GM18511 (cell line): ENCODE measurements around the gene NIF3L1.

Experiments
- ATAC-seq: cut with Tn5 transposase; IDR thresholded peaks from one replicate; pipeline ENCODE4 v1.9.1; 2021; ENCODE audit warnings: mild to moderate bottlenecking, moderate library complexity; ENCODE audit not compliant: unreplicated experiment

NIF3L1 gene, protein sequence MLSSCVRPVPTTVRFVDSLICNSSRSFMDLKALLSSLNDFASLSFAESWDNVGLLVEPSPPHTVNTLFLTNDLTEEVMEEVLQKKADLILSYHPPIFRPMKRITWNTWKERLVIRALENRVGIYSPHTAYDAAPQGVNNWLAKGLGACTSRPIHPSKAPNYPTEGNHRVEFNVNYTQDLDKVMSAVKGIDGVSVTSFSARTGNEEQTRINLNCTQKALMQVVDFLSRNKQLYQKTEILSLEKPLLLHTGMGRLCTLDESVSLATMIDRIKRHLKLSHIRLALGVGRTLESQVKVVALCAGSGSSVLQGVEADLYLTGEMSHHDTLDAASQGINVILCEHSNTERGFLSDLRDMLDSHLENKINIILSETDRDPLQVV

DNA sequence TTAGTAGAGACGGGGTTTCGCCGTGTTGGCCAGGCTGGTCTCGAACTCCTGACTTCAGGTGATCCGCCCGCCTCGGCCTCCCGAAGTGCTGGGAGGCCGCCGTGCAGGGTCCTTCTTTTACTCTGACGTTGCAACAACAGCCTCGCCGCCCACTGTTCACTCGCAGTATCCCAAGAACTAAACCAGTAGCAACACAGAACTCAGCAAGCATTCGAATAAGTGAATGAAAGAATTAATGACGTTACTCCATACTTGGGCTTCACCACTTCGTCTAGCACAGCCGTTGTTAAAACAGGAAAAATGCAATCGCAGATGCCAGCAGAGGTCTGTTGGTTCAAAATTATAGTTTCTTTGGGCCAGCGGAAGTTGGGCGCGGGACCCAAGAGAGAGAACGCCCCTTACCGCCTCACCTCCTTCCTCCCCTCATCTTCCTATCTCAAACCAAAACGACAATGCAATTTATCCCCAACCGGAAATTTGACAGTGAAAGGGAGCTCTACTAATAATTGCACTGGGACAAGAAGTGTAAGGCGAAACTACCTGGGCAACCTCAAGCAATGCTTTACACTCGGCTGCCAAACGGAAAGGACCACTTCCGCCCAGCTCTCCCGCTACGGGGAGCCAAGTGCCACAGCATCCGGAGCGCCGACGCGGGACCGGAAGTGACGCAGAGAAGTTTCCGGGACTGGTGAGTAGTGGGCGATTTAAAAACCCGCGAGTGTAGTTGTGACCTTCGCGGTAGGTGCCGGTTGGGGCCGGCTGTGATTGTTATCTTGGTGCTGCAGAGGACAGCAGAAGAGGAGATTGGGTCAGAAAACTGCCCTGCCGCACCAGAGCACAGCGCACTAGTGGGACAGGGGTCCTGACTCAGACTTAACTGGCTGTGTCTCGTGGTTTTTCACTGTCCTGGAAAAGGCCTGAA lies at the start of gene NIF3L1, which contains the start of gene PPIL3:
Gene NIF3L1, plus strand, starts transcription at position 668 of the 922 bp plus-strand sequence. CDS start 2,573 bp downstream, outside the sequence.
Gene PPIL3, minus strand, starts transcription at position 374 of the 922 bp plus-strand sequence. CDS start 1,462 bp downstream, outside the sequence.
- ATAC-seq, result peak; percentile 89

DNA sequence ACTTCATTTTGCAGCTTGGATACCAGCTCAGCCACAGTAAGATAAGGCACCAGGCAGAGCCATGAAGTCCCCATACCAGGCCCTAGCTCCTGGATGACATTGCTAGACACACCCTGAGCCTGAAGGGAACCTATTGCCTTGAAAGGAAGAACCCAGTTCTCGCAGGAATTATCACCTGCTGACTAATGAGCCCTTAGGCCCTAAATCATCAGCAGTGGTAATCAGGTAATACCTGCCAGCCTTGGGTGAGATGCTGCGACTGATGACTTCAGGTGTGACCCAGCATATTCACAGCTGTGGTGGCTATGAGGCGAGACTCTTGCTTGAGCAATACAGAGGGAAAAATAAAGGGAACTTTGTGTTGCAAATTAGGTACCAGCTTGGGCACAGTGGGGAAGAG lies 49.7 kb upstream of the NIF3L1 start:
- no peak for ATAC-seq

DNA sequence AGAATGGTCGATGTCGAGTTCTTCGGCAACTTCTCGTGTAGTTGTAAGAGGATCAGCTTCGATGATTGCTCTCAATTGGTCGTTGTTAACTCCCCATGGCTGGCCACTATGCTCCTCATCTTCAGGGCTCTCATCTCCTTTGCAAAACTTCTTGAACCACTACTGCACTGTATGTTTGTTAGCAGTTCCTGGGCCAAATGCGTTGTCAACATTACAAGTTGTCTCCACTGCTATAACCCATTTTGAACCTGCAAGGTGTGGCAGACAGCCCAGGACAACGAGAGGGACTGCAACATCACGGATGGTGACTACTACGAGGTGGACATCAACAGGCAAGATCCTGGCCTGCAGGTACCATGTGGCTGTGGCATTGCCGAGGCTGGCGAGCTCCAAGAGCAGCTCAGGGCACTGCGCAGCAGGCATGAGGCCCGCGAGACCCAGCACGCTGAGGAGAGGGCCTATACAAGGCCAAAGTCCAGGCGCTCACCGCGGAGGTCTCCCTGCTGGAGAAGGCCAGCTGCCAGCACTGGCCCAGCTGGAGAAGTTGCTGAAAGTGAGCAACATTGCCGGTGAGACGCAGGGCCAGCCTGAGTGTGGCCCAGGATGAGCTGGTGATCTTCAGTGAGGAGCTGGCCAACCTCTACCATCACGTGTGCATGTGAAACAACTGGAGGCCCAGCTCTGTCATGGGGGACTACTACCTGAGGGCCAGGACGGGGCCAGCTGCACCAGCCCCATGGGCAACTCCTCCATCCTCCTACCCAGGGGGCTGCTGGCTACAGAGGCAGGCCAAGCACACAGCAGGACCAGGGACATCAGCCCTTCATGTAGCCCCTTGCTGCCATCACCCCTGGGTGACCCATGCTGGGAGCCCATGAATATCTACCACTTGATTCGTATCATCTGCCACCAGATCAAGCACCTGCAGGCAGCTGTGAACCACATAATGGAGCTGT lies 44.9 kb upstream of the NIF3L1 start:
- ATAC-seq, result no peak

DNA sequence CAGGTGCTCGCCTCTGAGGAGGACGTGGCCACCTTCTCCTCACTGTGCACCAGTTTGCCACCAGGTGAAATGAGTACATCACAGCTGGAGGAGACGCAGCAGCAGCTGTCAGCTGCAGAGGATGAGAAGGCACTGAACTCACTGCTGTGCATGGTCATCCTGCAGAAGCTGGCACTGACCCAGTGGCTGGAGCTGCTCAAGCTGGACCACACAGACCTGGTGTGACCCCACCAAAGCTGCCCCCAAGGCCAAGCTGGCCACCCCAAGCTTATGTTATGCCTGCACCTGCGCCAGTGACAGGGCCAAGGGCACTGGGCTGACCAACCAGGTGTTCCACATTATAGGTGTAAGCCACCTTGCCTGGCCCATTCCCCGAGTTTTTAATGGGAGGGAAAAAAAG lies 44.0 kb upstream of the NIF3L1 start:
- no peak for ATAC-seq

DNA sequence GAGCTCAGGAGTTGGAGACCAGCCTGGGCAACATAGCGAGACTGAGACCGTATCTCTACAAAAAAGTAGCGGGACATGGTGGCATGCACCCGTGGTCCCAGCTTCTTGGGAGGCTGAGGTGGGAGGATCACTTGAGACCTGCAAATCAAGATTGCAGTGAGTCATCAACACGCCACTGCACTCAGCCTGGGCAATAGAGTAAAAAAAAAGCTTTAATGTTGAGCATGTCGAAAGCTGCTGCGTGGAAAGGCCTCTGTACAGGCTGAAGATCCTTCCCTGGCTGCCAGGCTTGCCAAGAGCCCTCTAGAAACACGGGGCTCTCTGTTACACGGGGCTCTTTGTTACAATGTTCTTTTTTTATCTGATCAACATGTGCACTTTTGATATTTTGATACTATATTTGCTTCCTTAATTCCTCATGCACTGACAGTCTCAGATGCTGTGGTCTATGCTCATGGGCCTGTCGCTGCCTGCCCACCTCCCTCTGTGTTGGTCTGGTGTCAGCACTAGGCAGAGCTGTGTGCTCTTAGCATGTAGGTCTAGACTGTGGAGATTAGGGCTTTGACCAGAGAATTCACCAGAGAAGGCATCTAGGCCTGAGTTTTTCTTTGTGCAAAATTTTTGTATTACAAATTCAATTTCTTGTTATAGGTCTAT lies 43.4 kb upstream of the NIF3L1 start:
- no peak for ATAC-seq

DNA sequence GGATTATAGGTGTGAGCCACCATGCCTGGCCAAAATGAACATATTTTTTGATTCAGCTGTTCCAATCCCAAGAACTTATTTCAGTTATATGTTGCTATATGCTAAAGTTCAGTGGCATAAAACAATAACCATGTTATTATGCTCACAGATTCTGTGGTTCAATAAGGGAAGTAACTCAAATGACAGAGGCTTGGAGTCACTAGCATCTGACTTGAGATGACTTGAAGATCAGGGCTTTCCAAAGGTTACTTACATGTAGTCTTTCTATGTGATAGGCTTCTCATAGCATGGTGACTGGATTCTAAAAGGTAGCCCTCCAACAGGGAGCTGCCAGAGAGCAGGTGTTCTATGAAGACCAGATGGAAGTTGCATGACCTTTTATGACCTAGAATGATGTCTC lies 41.9 kb upstream of the NIF3L1 start:
- ATAC-seq, result no peak

DNA sequence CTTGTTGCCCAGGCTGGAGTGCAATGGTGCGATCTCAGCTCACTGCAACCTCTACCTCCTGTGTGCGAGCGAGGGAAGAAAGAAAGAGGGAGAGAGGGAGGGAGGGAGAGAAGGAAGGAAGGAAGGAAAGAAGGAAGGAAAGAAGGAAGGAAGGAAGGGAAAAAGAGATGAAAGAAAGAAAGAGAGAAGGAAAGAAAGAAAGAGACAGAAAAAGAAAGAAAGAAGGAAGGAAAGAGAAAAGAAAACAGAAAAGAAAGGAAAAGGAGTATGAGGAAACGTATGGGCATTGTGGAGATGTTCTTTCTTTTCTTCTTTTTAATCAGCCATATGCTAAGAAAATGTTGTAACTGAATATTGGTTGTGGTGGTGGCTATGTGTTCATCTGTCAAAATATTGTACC lies 41.2 kb upstream of the NIF3L1 start:
- no peak for ATAC-seq

DNA sequence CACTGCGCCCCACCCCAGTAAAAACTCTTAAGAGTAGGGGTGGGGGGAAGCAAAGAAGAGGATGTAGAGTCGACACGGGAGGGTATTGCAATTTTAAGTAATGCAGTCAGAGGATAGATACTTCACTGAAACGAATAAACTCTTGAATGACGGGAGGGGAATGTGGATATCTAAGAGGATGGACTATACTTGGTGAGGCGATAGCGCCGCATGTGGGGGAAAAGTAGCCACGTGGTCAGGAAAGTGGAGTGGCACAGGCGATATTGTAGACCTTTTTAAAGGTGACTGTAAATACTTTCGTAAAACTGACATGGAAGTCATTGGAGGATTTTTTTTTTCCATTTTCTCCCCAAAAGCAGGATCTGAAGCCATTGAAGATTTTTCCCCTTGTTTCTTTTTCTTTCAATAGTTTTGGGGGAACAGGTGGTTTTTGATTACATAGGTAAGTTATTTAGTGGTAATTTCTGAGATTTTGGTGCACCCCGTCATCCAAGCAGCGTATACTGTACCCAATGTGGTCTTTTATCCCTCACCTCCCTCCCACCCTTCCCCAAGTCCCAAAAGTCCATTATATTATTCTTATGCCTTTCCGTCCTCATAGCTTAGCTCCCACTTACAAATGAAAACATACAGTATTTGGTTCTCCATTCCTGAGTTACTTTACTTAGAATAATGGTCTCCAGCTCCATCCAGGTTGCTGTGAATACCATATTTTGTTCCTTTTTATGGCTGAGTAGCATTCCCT lies 38.5 kb upstream of the NIF3L1 start:
- ATAC-seq, result no peak

DNA sequence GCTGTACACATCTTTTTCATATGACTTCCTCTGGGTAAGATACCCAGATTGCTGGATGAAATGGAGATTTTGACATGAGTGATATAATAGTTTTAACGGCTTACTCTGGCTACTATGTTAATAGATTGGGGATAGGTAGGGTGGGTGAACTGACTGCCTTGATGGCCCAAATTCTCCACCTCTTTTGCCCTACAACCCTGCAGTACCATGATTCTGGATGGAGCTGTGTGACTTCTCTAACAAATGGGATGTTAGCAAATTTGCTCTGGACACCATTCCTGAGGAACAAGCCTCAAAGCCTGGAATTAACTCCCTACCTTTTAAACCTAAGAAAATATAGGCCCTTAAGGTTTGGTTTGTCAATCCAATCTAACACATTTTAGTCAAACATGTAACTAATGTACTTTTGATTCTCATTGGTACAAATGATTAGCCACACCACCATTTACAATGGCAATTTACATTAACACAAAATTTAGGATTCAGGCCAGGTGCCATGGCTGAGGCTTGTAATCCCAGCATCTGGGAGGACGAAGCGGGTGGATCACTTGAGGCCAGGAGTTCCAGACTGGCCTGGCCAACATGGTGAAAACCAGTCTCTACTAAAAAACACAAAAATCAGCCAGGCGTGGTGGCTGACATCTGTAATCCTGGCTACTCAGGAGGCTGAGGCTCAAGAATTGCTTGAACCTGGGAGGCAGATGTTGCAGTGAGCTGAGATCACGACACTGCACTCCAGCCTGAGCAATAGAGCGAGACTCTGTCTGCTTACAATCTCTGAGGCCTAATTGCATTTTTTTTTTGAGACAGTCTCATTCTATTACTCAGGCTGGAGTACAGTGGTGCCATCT lies 37.5 kb upstream of the NIF3L1 start:
- no peak for ATAC-seq

DNA sequence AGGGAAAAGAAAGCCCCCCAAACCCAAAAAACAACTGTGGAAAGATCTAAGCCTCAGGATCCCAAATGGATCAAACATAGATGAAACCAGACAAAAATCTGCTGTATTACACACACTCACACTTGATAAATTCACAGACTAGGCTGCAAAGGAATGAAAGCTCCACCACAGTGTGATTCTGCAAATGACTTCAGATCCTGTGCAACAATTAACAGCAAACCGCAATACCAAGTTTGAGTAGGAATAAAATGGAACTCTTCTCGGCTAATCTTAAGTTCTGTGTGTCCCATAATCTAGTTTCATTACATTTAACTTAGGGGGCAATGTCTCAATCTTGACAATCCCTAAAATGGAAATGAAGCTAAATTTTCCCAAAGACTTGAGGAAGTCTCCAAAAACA lies 36.6 kb upstream of the NIF3L1 start:
- no peak for ATAC-seq

DNA sequence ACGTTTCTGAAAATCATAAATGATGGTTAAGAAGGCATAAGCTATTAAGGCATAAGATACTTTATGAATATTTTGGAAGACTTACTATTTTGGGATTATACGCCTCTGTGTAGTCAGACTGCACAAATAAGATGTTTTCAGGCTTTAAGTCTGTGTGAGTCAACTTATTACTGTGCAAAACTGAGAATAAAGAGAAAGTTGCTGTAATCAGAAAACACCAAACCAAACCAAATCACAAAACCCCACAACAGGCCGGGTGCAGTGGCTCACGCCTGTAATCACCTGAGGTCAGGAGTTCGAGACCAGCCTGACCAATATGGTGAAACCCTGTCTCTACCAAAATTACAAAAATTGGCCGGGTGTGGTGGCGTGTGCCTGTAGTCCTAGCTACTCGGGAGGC lies 32.4 kb upstream of the NIF3L1 start:
- ATAC-seq, result no peak

DNA sequence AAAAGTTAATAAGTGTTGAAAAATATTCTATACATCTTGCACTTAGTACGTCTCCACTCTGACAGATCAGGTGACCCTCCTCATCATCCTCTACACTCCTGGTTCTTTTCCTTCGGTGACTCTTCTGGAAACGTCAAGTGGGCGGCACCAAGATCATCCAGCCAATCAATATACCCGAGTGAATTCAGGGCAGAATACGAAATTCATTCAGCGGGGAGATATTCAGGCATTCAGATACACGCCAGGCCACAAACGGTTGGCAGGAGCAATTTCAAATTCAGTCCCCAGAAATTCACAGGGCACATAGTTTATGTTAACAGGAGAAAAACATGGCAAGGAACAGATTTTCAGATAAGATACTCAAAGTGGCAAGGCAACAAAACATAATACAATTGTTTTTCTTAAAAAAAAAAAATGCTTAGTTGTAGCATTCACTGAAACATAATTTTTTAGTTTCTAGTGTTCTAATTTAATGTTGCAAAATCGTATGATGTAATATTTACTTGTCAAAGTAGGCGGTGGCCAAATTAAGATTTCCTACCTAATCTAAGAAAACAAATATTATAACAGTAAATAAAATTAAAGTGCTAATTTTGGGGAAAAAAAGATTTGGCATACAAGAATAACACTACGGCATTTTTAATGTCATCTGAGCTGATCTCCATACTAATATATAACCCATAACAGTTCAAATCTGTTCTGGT lies 28.9 kb upstream of the NIF3L1 start:
- no peak for ATAC-seq

DNA sequence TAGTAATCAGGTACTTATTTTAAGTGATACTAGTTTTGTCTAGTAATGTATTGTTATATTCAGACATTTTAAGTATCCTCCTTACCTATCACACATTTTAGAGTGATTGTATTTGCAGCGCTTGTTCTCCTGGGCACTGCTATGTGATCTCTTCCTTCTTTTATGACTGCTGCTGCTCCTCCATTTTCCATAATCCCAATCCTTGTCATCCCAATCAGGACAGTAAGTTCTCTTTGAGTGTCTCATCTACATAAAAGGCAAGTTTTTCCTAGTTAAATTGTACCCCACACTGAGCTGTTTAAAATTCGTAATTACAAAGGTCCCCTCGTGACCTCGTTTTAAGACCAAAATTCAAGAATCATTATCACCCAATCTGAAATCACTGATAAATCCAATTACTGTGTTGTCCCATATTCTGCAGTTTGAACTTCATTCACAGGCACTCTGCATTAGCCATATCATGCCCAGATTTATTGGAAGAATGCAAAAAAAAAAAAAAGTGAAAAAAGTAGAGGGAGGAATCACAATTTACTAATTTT lies 27.5 kb upstream of the NIF3L1 start:
- no peak for ATAC-seq

DNA sequence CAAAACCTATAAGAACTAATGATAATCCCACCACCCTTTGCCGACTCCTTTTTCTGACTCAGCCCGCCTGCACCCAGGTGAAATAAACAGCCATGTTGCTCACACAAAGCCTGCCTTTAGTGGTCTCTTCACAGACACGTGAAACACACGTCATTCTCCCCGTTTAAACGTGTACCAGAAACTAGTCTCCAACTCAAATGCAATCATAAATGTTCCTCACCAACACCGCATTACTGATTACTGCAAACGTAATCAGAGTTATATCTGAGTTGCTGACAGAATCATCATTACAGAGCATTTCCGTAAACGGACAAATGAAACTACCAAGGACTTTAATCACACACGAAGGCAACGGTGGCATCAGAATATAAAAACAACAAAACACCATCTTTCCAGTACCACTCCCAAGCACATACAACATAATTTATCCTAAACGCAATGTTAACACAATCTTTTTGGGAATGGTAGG lies 26.6 kb upstream of the NIF3L1 start:
- ATAC-seq, result no peak

DNA sequence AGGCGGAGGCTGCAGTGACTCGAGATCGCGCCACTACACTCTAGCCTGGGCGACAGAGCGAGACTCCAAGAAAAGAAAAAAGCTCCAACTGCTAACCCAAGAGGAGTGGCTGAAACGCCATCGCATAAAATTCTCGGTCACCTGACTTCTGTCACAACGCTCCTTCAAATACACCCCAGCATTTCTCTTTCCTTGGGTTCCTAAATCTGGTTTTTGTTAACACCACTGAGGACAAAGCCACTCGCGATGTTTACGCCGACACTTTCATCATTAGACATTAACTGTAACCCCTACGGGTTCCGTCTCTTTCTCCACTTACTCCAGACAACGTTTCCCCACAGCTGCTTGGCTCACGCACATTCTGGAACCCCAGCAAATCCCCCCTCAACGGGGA lies 25.4 kb upstream of the NIF3L1 start:
- ATAC-seq, result peak; percentile 23

DNA sequence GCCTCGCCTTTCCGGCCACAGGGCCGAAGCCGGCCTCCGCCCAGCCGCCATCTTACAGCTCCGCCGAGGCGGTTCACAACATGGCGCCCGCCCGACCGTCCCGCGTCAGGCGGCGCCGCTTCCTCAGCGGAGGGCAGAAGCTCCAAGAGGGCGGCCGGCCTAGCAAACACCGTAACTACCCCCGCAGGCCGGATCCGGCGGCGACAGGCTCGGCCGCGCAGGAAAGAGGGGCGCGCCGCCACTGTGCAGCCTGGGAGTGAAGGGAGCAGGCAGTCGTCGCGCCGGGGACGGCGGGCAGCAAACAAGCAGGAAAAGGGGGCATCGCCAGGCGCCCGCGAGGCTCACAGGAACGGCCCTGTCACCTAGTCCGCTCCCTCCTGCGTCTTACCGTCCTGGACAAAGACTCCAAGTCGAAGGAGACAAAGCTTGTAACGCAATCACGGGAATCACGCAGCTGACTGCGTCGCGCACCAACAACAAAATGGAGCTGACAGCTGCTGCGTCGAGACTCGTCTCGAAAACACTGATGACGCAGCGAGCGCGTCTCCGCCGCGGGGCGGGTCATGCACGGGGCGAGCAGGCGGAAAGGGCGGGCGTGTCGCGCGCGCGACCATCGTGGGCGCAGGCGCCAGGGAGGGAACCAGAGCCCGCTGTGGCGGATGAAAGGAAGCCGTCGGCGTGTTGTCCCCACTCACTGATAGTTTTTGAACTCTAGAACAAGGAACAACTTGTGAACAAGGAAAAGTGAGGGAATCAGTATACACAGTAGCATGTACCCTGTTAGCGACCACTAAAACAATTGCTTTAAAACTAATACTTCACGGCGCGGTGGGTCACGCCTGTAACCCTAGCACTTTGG lies 24.8 kb upstream of the NIF3L1 start, which contains the start of gene CLK1:
Gene CLK1, minus strand, starts transcription at position 483 of the 859 bp plus-strand sequence. CDS start 2,796 bp downstream, outside the sequence.
- peak; percentile 77 for ATAC-seq
